Measurements from ENCODE around the gene DLGAP1.
"Not testable (repeated sequence)": the region's sequence is repeated elsewhere in the genome, so short reads cannot be mapped to it uniquely, and the experiment has no call there.

DNA sequence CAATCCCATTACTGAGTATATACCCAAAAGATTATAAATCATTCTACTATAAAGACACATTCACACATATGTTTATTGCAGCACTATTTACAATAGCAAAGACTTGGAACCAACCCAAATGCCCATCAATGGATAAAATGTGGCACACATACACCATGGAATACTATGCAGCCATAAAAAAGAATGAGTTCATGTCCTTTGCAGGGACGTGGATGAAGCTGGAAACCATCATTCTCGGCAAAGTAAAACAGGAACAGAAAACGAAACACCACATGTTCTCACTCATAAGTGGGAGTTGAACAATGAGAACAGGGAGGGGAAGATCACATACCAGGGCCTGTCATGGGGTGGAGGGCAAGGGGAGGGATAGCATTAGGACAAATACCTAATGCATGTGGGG, 167.8 kb downstream of the DLGAP1 start:
- TF ChIP-seq, protein P1, sequence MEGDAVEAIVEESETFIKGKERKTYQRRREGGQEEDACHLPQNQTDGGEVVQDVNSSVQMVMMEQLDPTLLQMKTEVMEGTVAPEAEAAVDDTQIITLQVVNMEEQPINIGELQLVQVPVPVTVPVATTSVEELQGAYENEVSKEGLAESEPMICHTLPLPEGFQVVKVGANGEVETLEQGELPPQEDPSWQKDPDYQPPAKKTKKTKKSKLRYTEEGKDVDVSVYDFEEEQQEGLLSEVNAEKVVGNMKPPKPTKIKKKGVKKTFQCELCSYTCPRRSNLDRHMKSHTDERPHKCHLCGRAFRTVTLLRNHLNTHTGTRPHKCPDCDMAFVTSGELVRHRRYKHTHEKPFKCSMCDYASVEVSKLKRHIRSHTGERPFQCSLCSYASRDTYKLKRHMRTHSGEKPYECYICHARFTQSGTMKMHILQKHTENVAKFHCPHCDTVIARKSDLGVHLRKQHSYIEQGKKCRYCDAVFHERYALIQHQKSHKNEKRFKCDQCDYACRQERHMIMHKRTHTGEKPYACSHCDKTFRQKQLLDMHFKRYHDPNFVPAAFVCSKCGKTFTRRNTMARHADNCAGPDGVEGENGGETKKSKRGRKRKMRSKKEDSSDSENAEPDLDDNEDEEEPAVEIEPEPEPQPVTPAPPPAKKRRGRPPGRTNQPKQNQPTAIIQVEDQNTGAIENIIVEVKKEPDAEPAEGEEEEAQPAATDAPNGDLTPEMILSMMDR (IDR thresholded peaks at IDR 0.05) = not testable (repeated sequence)
- not testable (repeated sequence) for TF ChIP-seq EZH2phosphoT487 (IDR thresholded peaks at IDR 0.05)
